Esophagus squamous epithelium (tissue), 5 donors: ENCODE measurements around the gene DNPEP. TPM values are rescaled to one million over a fixed set of nuclear protein-coding genes. Genes with fewer than 3 reads are reported as not detected.

Experiments used
- DNase-seq: peaks from one replicate; lab custom pipeline; 2025; lab: John Stamatoyannopoulos, UW
- H3K27ac ChIP-seq, 4 donors: fragments of 200-600 bp; sonication (generic); one replicate each; pipeline ENCODE4 v1.5.1; 2016 to 2019; ENCODE audit warnings: mild to moderate bottlenecking in 1 of 4
- H3K27me3 ChIP-seq, 4 donors: fragments of 200-600 bp; sonication (generic); 1 replicate in 3 of 4; 2 replicates in 1 of 4; pipeline versions ENCODE4 v1.5.1 to v1.6.0; 2017 to 2021; ENCODE audit warnings: antibody characterized with exemption in 1 of 4
- H3K36me3 ChIP-seq, 3 donors: fragments of 200-600 bp; sonication (generic); one replicate each; pipeline ENCODE4 v1.5.1; 2016 to 2019
- H3K4me1 ChIP-seq, 3 donors: fragments of 200-600 bp; sonication (generic); one replicate each; pipeline ENCODE4 v1.5.1; 2017 to 2019
- H3K4me3 ChIP-seq, 4 donors: fragments of 200-600 bp; sonication (generic); 1 replicate in 3 of 4; 2 replicates in 1 of 4; pipeline ENCODE4 v1.5.1; 2016 to 2019; ENCODE audit warnings: mild to moderate bottlenecking in 2 of 4, moderate library complexity in 1 of 4
- H3K9me3 ChIP-seq, 3 donors: fragments of 200-600 bp; sonication (generic); one replicate each; pipeline ENCODE4 v1.5.1; 2016 to 2019
- POLR2A ChIP-seq, 4 donors: fragments of 450-650 bp; IDR thresholded peaks; one replicate each; pipeline ENCODE4 v1.6.1; 2017; ENCODE audit warnings: antibody characterized with exemption in 4 of 4, mild to moderate bottlenecking in 4 of 4, moderate library complexity in 3 of 4
- WGBS, 2 donors: methylation state at CpG; one replicate each; pipeline ENCODE4 v1.1.5; 2018; 5-methylcytosine and 5-hydroxymethylcytosine counted together
- intact Hi-C: fragments of 100-400 bp; cut with DNase I; formaldehyde crosslinking; loops from one replicate; pipeline ENCODE4 v1.15.0; 2022
- total RNA-seq, 4 donors: library from RNA; depleted of rRNA; stranded (reverse); fragments of >200 nt; gene quantifications; one replicate each; pipeline ENCODE4 v1.1.0, GENCODE V29; 2016
- TF ChIP-seq, protein P1 (sequence below), 6 experiments: fragments of 450-650 bp in 4 of 6; fragments of 200-600 bp in 2 of 6; sonication (generic) in 2 of 6; IDR thresholded peaks; one replicate each; pipeline ENCODE4 v1.5.1; 2016 to 2019; ENCODE audit warnings: antibody characterized with exemption in 6 of 6, mild to moderate bottlenecking in 4 of 6, moderate library complexity in 4 of 6
- donor health status: DM: yes; HTN: yes; CAD: no.

Gene DNPEP
- total RNA-seq, 4 donors from 2014 or later: 36.7 to 82.4 (median 39.5) TPM

DNA sequence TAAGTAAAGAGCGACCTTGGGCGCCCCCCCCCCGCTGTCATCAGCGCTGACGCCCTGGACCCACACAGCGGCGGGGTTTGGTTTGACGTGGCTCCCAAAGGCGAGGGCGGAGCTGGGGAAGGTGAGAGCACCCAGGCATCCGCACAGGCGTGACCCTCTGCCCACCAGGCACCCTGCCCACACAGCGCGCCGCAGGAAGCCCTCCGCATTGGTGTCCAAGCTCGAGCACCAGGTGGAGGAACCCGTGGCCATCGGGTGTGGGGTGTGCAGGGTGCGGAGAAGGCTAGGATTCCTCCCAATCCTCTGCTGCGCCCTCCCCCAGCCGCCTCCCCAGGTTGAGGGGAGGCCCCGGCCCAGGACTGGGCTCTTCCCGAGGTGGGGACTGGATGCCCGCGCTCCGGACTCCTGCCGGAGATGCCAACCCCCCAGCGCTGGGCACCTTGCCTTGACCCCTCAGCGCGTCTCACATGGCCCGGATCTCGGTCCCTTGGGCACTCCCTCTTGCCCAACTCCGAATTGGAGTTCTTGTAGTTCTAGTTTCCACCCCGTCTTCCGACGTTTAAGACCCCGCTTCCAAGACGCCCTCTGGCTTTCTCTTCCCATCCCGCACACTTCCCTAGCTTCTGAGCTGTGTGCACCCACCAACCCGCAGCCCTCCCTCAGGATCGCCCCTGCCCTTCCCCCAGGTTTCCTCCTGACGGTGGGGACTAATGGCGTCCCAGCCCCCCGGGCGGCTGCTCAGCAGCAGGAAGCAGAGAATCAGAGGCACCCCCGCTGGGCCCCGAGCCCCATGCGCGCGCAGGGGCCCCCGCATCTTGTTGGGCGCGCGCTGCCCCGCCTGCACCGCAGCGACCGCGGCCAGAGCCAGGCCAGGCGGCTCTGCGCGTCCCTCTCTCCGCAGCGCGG lies 29.3 kb downstream of the DNPEP start:
- Histone ChIP-seq H3K9me3 (no peaks in the 10 kb centered on the region), H3K4me1 (peaks cover 9 to 18% (median 11%) of the 10 kb centered on the region in 3 donors), H3K27ac (no peak overlapping the region), H3K4me3 (peak overlapping the region in 2 of 4 donors; percentile 11 to 47), H3K27me3 (peaks cover 0 to 74% (median 8%) of the 10 kb centered on the region in 4 donors), H3K36me3 (no peaks in the 10 kb centered on the region)
- intact Hi-C loops: no loop called here
- TF ChIP-seq, protein P1, sequence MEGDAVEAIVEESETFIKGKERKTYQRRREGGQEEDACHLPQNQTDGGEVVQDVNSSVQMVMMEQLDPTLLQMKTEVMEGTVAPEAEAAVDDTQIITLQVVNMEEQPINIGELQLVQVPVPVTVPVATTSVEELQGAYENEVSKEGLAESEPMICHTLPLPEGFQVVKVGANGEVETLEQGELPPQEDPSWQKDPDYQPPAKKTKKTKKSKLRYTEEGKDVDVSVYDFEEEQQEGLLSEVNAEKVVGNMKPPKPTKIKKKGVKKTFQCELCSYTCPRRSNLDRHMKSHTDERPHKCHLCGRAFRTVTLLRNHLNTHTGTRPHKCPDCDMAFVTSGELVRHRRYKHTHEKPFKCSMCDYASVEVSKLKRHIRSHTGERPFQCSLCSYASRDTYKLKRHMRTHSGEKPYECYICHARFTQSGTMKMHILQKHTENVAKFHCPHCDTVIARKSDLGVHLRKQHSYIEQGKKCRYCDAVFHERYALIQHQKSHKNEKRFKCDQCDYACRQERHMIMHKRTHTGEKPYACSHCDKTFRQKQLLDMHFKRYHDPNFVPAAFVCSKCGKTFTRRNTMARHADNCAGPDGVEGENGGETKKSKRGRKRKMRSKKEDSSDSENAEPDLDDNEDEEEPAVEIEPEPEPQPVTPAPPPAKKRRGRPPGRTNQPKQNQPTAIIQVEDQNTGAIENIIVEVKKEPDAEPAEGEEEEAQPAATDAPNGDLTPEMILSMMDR (IDR thresholded peaks at IDR 0.05): no peak
- TF ChIP-seq POLR2A (IDR thresholded peaks at IDR 0.05): no peak
- 4 to 12% methylated on average over 30 to 38 of the region's 66 CpGs for WGBS, 2 donors
- no peak for DNase-seq

DNA sequence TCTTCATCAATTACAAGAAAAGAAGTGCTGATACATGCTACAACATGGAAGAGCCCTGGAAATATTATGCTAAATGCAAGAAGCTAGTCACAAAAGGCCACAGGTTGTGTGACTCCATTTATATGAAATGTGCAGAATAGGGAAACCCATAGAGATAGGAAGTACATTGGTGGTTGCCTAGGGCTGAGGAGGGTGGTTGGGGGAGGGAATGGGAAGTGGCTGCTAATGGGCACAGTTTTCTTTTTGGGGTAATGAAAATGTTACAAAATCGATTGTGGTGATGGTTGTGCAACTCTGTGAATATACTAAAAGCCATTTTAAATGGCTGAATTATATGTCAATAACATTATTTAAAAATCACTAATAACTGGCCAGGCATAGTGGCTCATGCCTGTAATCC lies 30.9 kb downstream of the DNPEP start:
- Histone ChIP-seq H3K4me1 (peaks cover 3 to 13% (median 8%) of the 10 kb centered on the region in 3 donors), H3K27me3 (peaks cover 0 to 88% (median 8%) of the 10 kb centered on the region in 4 donors), H3K9me3 (no peaks in the 10 kb centered on the region), H3K27ac (no peak overlapping the region), H3K4me3 (no peak overlapping the region), H3K36me3 (no peaks in the 10 kb centered on the region)
- TF ChIP-seq, protein P1 (IDR thresholded peaks at IDR 0.05): no peak
- no peak for TF ChIP-seq POLR2A (IDR thresholded peaks at IDR 0.05)
- WGBS, 2 donors: 42 to 47% methylated on average over 1 of the region's 1 CpG
- intact Hi-C loops: no loop called here
- no peak for DNase-seq

DNA sequence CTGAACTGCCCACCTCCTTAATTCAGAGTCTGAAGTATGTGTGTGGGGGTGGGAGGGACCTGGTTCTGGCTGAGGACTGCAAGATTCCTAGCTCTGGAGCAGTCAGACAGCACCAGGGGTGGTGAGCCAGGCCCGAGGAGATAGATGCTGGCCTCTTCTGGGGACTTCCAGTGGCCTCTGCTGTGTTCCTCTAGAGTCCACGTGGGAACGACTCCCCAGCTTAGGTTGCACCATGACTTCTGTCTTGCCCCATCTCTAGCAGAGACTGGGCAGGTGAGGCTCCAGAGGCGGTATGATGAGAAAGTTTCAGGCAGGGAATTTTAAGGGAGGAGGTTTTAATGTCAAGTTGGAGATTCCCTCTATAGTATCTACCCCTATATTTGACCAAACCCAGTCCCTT lies 33.1 kb downstream of the DNPEP start:
- no peak overlapping the region for H3K27ac ChIP-seq
- H3K4me3 ChIP-seq: no peak overlapping the region
- no peak for DNase-seq
- no peaks in the 10 kb centered on the region for H3K9me3 ChIP-seq
- H3K4me1 ChIP-seq: peaks cover 3 to 13% (median 8%) of the 10 kb centered on the region in 3 donors
- intact Hi-C loops: no loop called here
- H3K27me3 ChIP-seq: peaks cover 0 to 97% (median 8%) of the 10 kb centered on the region in 4 donors
- WGBS, 2 donors: 43 to 100% methylated on average over 1 of the region's 4 CpGs
- TF ChIP-seq POLR2A (IDR thresholded peaks at IDR 0.05): no peak
- TF ChIP-seq, protein P1 (IDR thresholded peaks at IDR 0.05): no peak
- H3K36me3 ChIP-seq: no peaks in the 10 kb centered on the region

DNA sequence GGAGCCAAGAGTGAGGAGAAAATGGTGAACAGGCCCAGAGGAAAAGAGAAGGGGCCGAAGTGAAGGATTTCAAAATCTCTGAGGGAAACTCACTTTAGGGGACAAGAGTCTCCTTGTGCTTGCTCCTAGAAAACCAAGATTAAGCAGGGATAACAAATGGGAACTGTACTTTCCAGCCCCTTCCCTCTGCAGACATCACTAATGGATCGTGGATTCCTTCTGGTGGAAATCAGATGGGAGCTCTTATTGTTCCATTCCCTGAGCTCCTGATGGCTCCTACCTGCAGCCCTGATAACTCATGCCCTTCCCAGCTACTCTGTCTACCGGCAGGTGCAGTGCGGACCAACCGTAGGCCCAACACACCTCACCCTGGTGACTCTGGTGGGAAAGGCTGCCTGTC lies 34.6 kb downstream of the DNPEP start:
- no peak for TF ChIP-seq POLR2A (IDR thresholded peaks at IDR 0.05)
- TF ChIP-seq, protein P1 (IDR thresholded peaks at IDR 0.05): no peak
- H3K9me3 ChIP-seq: no peaks in the 10 kb centered on the region
- DNase-seq: no peak
- H3K4me1 ChIP-seq: peaks cover under 1 to 4% (median 2%) of the 10 kb centered on the region in 3 donors
- intact Hi-C loops: no loop called here
- H3K27me3 ChIP-seq: peaks cover 0 to 92% (median 3%) of the 10 kb centered on the region in 4 donors
- no peaks in the 10 kb centered on the region for H3K36me3 ChIP-seq
- H3K4me3 ChIP-seq: no peak overlapping the region
- WGBS, 2 donors: 67 to 72% methylated on average over 2 to 5 of the region's 5 CpGs
- H3K27ac ChIP-seq: no peak overlapping the region

DNA sequence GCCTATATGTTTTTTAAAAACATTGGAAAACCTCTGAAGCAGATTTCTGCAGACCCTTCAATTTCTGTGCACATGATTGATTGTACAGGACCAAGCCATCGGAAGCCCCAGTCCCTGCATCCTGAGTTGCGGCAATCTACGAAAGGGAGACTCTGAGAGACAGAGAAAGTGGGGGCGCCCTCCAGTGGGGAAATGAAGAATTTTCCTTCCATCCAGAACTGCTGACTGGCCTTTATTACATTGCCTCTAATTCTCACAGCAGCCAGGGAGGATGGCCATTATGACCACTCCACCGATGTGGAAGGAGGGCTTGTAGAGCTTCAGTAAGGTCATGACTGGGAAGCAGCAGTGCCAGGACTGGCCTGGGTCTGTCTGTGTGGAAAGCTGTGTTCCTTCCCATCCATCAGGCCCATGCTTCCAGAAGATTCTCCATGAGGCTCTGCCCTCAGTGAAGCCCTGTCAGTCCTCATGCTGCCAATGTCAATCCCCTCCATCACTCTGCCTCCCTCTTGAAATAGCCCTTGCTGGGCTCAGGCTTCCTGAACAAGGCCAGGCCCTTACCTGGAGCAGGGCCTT lies 35.2 kb downstream of the DNPEP start:
- Histone ChIP-seq H3K4me1 (no peaks in the 10 kb centered on the region), H3K27me3 (peaks cover 0 to 89% (median 0%) of the 10 kb centered on the region in 4 donors), H3K4me3 (no peak overlapping the region), H3K36me3 (no peaks in the 10 kb centered on the region), H3K27ac (no peak overlapping the region), H3K9me3 (no peaks in the 10 kb centered on the region)
- WGBS, 2 donors: 15 to 30% methylated on average over 4 to 5 of the region's 5 CpGs
- no peak for DNase-seq
- intact Hi-C loops: no loop called here
- no peak for TF ChIP-seq POLR2A (IDR thresholded peaks at IDR 0.05)
- TF ChIP-seq, protein P1 (IDR thresholded peaks at IDR 0.05): peak in 5 of 6 experiments; percentile 46 to 64 (median 48)
